GM23248 (cell line): ENCODE data around the gene MYO10. TPM values are rescaled to one million over a fixed set of nuclear protein-coding genes. Genes with fewer than 3 reads are reported as not detected.

ENCODE experiments used
- DNase-seq: peaks from one replicate; pipeline ENCODE4 v3.0.0-alpha.2; 2015
- H2AFZ ChIP-seq: fragments of 200-600 bp; sonication (generic); 2 replicates; pipeline ENCODE4 v1.6.1; 2016; ENCODE audit warnings: antibody characterized with exemption
- H3F3A ChIP-seq: fragments of 200-600 bp; sonication (generic); 2 replicates; pipeline ENCODE4 v1.6.1; 2016; ENCODE audit warnings: mild to moderate bottlenecking, antibody characterized with exemption, mixed run types; ENCODE audit not compliant: insufficient read depth
- H3K27ac ChIP-seq: fragments of 200-600 bp; sonication (generic); 2 replicates; pipeline ENCODE4 v1.5.1; 2016; ENCODE audit warnings: mild to moderate bottlenecking
- H3K27me3 ChIP-seq: fragments of 200-600 bp; sonication (generic); replicated peaks from 2 replicates; pipeline ENCODE4 v1.6.1; 2016; ENCODE audit warnings: mild to moderate bottlenecking; ENCODE audit not compliant: insufficient read depth
- H3K36me3 ChIP-seq: fragments of 200-600 bp; sonication (generic); 2 replicates; pipeline ENCODE4 v1.6.1; 2016; ENCODE audit warnings: low read depth, mild to moderate bottlenecking
- H3K4me1 ChIP-seq: fragments of 200-600 bp; sonication (generic); 2 replicates; pipeline ENCODE4 v1.6.1; 2016; ENCODE audit warnings: mild to moderate bottlenecking; ENCODE audit not compliant: insufficient read depth
- H3K4me2 ChIP-seq: fragments of 200-600 bp; sonication (generic); one replicate; pipeline ENCODE4 v1.6.1; 2016; ENCODE audit warnings: mild to moderate bottlenecking; ENCODE audit not compliant: unreplicated experiment
- H3K4me3 ChIP-seq: fragments of 200-600 bp; sonication (generic); 2 replicates; pipeline ENCODE4 v1.5.1; 2016; ENCODE audit warnings: mild to moderate bottlenecking
- H3K79me2 ChIP-seq: fragments of 200-600 bp; sonication (generic); 2 replicates; pipeline ENCODE4 v1.6.1; 2016; ENCODE audit warnings: mild to moderate bottlenecking; ENCODE audit not compliant: insufficient read depth
- H3K9ac ChIP-seq: fragments of 200-600 bp; sonication (generic); 2 replicates; pipeline ENCODE4 v1.6.1; 2016; ENCODE audit warnings: mild to moderate bottlenecking
- H3K9me2 ChIP-seq: fragments of 200-600 bp; sonication (generic); 2 replicates; pipeline ENCODE4 v1.6.1; 2016; ENCODE audit warnings: mixed run types, mild to moderate bottlenecking, moderate library complexity; ENCODE audit not compliant: insufficient read depth
- H3K9me3 ChIP-seq: fragments of 200-600 bp; sonication (generic); one replicate; pipeline ENCODE4 v1.6.1; 2017; ENCODE audit warnings: low read depth
- H4K20me1 ChIP-seq: fragments of 200-600 bp; sonication (generic); 2 replicates; pipeline ENCODE4 v1.6.0; 2016; ENCODE audit not compliant: insufficient read depth
- EZH2 ChIP-seq: fragments of 200-600 bp; sonication (generic); IDR thresholded peaks from 2 replicates; pipeline ENCODE4 v1.6.1; 2018; ENCODE audit warnings: antibody characterized with exemption, mild to moderate bottlenecking; ENCODE audit not compliant: insufficient read depth, poor library complexity, severe bottlenecking
- EZH2phosphoT487 ChIP-seq: fragments of 200-600 bp; sonication (generic); IDR thresholded peaks from 2 replicates; pipeline ENCODE4 v1.6.1; 2018; ENCODE audit warnings: antibody characterized with exemption, moderate library complexity, mild to moderate bottlenecking, low read depth; ENCODE audit not compliant: insufficient read depth
- WGBS, 2 experiments: methylation state at CpG; one replicate each; pipeline ENCODE4 v1.1.6; 2015 to 2017; ENCODE audit warnings: low lambda C conversion rate in 2 of 2, low coverage in 1 of 2; ENCODE audit errors: missing lambda C conversion rate in 2 of 2; 5-methylcytosine and 5-hydroxymethylcytosine counted together
- in situ Hi-C: fragments of 300-500 bp; cut with MboI; formaldehyde crosslinking; loops from 2 replicates; pipeline ENCODE4 v1.15.0; 2020
- polyA plus RNA-seq: library from polyadenylated mRNA; unstranded; fragments of >200 nt; fragmentation: Nextera tagmentation; extraction: Ambion mirVana; gene quantifications from 2 replicates; pipeline ENCODE4 v1.2.1, GENCODE V29; 2016
- total RNA-seq: library from RNA; depleted of rRNA; stranded (reverse); fragments of >200 nt; shearing (Covaris generic); gene quantifications from 2 replicates; pipeline ENCODE4 v1.2.3, GENCODE V29; 2014

Gene MYO10
- total and polyA plus RNA-seq, 2 experiments from 2014 or later = 43.2 to 47.0 TPM

GRCh38 chr5:16889203-16889971, 46.7 kb downstream of the MYO10 start:
- TF ChIP-seq EZH2 (no peak), EZH2phosphoT487 (no peak)
- in situ Hi-C loops = no loop called here
- Histone ChIP-seq H3K9me3 (no peaks in the 10 kb centered on the region), H3K4me3 (peak overlapping the region; percentile 1; the same call in 1 of the 2 replicates), H2AFZ (no peak overlapping the region), H4K20me1 (peaks cover 5% of the 10 kb centered on the region; the same call in 1 of the 2 replicates), H3K4me2 (peak overlapping the region; percentile 31), H3K36me3 (no peaks in the 10 kb centered on the region), H3K4me1 (peaks cover 61% of the 10 kb centered on the region), H3K9me2 (no peaks in the 10 kb centered on the region), H3K27ac (peak overlapping the region; percentile 41), H3K27me3 (no peaks in the 10 kb centered on the region), H3K9ac (no peak overlapping the region), H3F3A (peaks cover 59% of the 10 kb centered on the region), H3K79me2 (peaks cover 99% of the 10 kb centered on the region)
- WGBS, 2 experiments = 86 to 89% methylated on average over 8 of the region's 8 CpGs
- peak; percentile 40 for DNase-seq

DNA sequence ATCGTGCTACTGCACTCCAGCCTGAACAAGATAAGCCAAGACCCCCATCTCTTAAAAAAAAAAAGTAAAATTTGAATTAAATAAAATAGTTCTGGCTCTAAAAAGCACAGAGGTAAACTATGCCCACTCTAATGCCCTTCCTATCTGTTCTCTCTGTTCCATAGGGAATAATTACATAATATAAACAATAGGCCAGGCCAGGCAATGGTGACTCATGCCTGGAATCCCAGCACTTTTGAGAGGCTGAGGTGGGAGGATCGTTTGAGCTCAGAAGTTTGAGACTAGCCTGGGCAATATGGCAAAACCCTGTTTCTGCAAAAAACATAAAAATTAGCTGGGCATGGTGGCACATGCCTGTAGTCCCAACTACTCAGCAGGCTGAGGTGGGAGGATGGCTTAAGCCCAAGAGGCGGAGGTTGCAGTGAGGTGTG, 47.4 kb downstream of the MYO10 start:
- Histone ChIP-seq H3F3A (peaks cover 59% of the 10 kb centered on the region), H3K4me2 (no peak overlapping the region), H2AFZ (no peak overlapping the region), H4K20me1 (peaks cover 3% of the 10 kb centered on the region; the same call in 1 of the 2 replicates), H3K9me2 (no peaks in the 10 kb centered on the region), H3K4me1 (peaks cover 63% of the 10 kb centered on the region), H3K9ac (no peak overlapping the region), H3K79me2 (peaks cover 99% of the 10 kb centered on the region), H3K9me3 (no peaks in the 10 kb centered on the region), H3K27ac (no peak overlapping the region), H3K27me3 (no peaks in the 10 kb centered on the region), H3K36me3 (no peaks in the 10 kb centered on the region), H3K4me3 (no peak overlapping the region)
- 69 to 72% methylated on average over 3 of the region's 3 CpGs for WGBS, 2 experiments
- in situ Hi-C loops = no loop called here
- DNase-seq = peak; percentile 67
- TF ChIP-seq EZH2phosphoT487 (no peak), EZH2 (no peak)

DNA sequence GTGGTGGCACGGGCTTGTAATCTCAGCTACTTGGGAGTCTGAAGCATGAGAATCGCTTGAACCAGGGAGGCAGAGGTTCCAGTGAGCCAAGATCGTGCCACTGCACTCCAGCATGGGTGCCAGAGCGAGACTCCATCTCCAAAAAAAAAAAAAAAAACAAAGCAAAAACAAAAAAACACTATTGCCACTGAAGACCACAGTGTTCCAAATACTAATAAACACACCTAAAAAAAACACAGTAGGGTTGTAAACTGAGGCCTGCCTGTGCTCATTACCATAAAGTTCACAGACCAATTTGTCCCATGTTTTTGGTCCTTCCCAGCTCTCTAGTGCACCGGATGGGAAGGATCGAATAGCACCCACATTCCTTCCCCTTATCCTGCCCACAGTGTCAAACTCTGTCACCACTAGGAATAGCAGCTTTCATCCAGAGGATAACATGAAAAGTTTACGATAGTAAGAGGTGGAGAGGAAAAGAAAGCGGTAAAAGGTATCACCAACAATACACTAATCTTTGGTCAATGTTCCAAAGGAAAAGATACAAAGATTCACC, 49.2 kb downstream of the MYO10 start:
- no peak overlapping the region for H2AFZ ChIP-seq
- peaks cover 64% of the 10 kb centered on the region for H3F3A ChIP-seq
- peak overlapping the region; percentile 81 for H3K27ac ChIP-seq
- peak overlapping the region; percentile 54 for H3K9ac ChIP-seq
- no peak for DNase-seq
- peaks cover 99% of the 10 kb centered on the region for H3K79me2 ChIP-seq
- H3K4me2 ChIP-seq = peak overlapping the region; percentile 30
- H3K36me3 ChIP-seq = no peaks in the 10 kb centered on the region
- peaks cover 3% of the 10 kb centered on the region; the same call in 1 of the 2 replicates for H4K20me1 ChIP-seq
- in situ Hi-C loops = no loop called here
- no peak overlapping the region for H3K4me3 ChIP-seq
- 84 to 86% methylated on average over 8 of the region's 8 CpGs for WGBS, 2 experiments
- no peaks in the 10 kb centered on the region for H3K9me3 ChIP-seq
- H3K9me2 ChIP-seq = no peaks in the 10 kb centered on the region
- TF ChIP-seq EZH2phosphoT487 (no peak), EZH2 (no peak)
- no peaks in the 10 kb centered on the region for H3K27me3 ChIP-seq
- peaks cover 70% of the 10 kb centered on the region for H3K4me1 ChIP-seq

DNA sequence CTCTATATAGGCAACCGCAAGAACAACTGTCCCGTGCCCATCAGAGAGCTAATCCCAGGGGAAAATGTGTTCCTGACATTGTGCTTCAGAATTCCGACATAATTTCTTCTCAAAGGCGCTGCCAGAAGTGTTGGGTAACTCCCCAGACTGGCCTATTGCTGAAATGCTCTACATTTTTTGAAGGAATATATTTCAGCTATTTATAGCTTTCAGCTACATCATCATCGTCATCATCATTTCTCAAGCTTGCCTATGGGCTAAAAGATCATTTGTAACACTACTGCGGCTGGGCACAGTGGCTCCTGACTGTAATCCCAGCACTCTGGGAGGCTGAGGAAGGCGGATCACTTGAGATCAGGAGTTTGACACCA, 49.7 kb downstream of the MYO10 start:
- peak overlapping the region; percentile 51 for H3K4me2 ChIP-seq
- H3K9me3 ChIP-seq = no peaks in the 10 kb centered on the region
- H2AFZ ChIP-seq = no peak overlapping the region
- H3K36me3 ChIP-seq = no peaks in the 10 kb centered on the region
- H3K4me1 ChIP-seq = peaks cover 70% of the 10 kb centered on the region
- peaks cover 99% of the 10 kb centered on the region for H3K79me2 ChIP-seq
- 34% methylated on average over 7 of the region's 7 CpGs for WGBS, 2 experiments
- DNase-seq = peak; percentile 92
- no peaks in the 10 kb centered on the region for H3K9me2 ChIP-seq
- TF ChIP-seq EZH2 = no peak
- no peak for TF ChIP-seq EZH2phosphoT487
- H3K27me3 ChIP-seq = no peaks in the 10 kb centered on the region
- H3K9ac ChIP-seq = peak overlapping the region; percentile 64
- peaks cover 64% of the 10 kb centered on the region for H3F3A ChIP-seq
- H3K27ac ChIP-seq = peak overlapping the region; percentile 81
- H3K4me3 ChIP-seq = peak overlapping the region; percentile 46; the same call in 1 of the 2 replicates
- H4K20me1 ChIP-seq = peaks cover 3% of the 10 kb centered on the region; the same call in 1 of the 2 replicates
- in situ Hi-C loops = no loop called here
